Heart left ventricle (tissue), 16 donors: ENCODE measurements around the gene MYCBP2. TPM values are rescaled to one million over a fixed set of nuclear protein-coding genes. Genes with fewer than 3 reads are reported as not detected.

Experiments used
- ATAC-seq, 4 donors: fragments of 200-7000 bp; cut with Tn5 transposase; one replicate each; pipeline ENCODE4 v1.9.1; 2020 to 2022; ENCODE audit warnings: moderate library complexity in 4 of 4, mild to moderate bottlenecking in 3 of 4, moderate number of reproducible peaks in 1 of 4
- DNase-seq, 5 donors: peaks; one replicate each; pipeline ENCODE4 v3.0.0-alpha.2; 2020
- H3K27ac ChIP-seq, 12 donors: fragments of 200-600 bp; sonication (generic) in 4 of 12; one replicate each; pipeline versions ENCODE4 v1.5.0 to v1.8.0; 2016 to 2022; ENCODE audit warnings: mild to moderate bottlenecking in 2 of 12
- H3K27me3 ChIP-seq, 9 donors: fragments of 200-600 bp; sonication (generic) in 2 of 9; one replicate each; pipeline versions ENCODE4 v1.5.1 to v1.8.0; 2016 to 2022; ENCODE audit warnings: mild to moderate bottlenecking in 3 of 9
- H3K36me3 ChIP-seq, 9 donors: fragments of 200-600 bp; sonication (generic) in 2 of 9; one replicate each; pipeline versions ENCODE4 v1.5.0 to v1.8.0; 2018 to 2022; ENCODE audit warnings: mild to moderate bottlenecking in 2 of 9
- H3K4me1 ChIP-seq, 12 donors: fragments of 200-600 bp; sonication (generic) in 4 of 12; one replicate each; pipeline versions ENCODE4 v1.5.0 to v1.8.0; 2016 to 2022; ENCODE audit warnings: mild to moderate bottlenecking in 3 of 12
- H3K4me3 ChIP-seq, 12 donors: fragments of 200-600 bp; sonication (generic) in 4 of 12; one replicate each; pipeline versions ENCODE4 v1.5.0 to v1.8.0; 2017 to 2022; ENCODE audit warnings: mild to moderate bottlenecking in 9 of 12, moderate library complexity in 4 of 12
- H3K9me3 ChIP-seq, 12 donors: fragments of 200-600 bp; sonication (generic) in 4 of 12; one replicate each; pipeline versions ENCODE4 v1.5.0 to v1.8.0; 2016 to 2022; ENCODE audit warnings: mild to moderate bottlenecking in 1 of 12
- CTCF ChIP-seq, 12 donors: fragments of 200-600 bp; sonication (generic) in 4 of 12; IDR thresholded peaks; one replicate each; pipeline versions ENCODE4 v1.5.0 to v1.8.0; 2018 to 2022; ENCODE audit warnings: antibody characterized with exemption in 12 of 12, mild to moderate bottlenecking in 5 of 12
- POLR2A ChIP-seq, 2 donors: fragments of 450-650 bp; IDR thresholded peaks; one replicate each; pipeline ENCODE4 v1.6.1; 2017; ENCODE audit warnings: antibody characterized with exemption in 2 of 2, mild to moderate bottlenecking in 2 of 2, moderate library complexity in 2 of 2
- WGBS, 4 donors: extraction: QIAGEN DNeasy Blood & Tissue Kit in 2 of 4; methylation state at CpG; one replicate each; pipeline versions ENCODE4 v1.1.5 to v1.1.7; 2013 to 2018; 5-methylcytosine and 5-hydroxymethylcytosine counted together
- intact Hi-C, 10 donors: fragments of 100-400 bp; cut with DNase I; formaldehyde crosslinking; loops; one replicate each; pipeline versions ENCODE4 v1.11.1 to v1.14.2; 2022
- polyA plus RNA-seq, 2 donors: library from polyadenylated mRNA; stranded (reverse); fragments of 200-250 nt; gene quantifications; one replicate each; pipeline ENCODE4 v1.2.3, GENCODE V29; 2013
- total RNA-seq, 9 donors: library from RNA; depleted of rRNA in 2 of 9; stranded (reverse); fragments of >200 nt in 2 of 9; fragmentation: NEBNext Ultra II Directional in 3 of 9; extraction: Animal tissue kit (Norgen Biotek cat#: 25700) in 3 of 9; gene quantifications; one replicate each; pipeline versions ENCODE4 v1.1.0 to v1.2.4, GENCODE V29; 2016 to 2023
- donor health status: ischemic (EF 13 %, LVEDD 7.1; RV severe dilation, severe dysfunction).
- donor health status: healthy with polysubstance abuse.
- donor health status: DM: no; HTN: yes; CAD: no.
- donor health status: DM: no; HTN: no; CAD: no.
- donor health status: ischemic (EF 25% LVEDD 6.9; RV normal size, moderate dysfunction).
- donor health status: ischemic (EF 25% LVEDD 5.7; RV mildly dilated, moderate dysfunction).
- donor health status: healthy.
- donor health status: DM: yes; HTN: yes; CAD: no.
- donor health status: ischemic (EF 35%, LVEDD 5.7; RV mildly dilated, moderate dysfunction).
- donor health status: nonischemic (EF 11% LVEDD 7.7; RV severe dilation, severe dysfunction).
- donor health status: DM: yes; HTN: yes; CAD: no.
- donor health status: PGD.
- donor health status: ischemic (EF 29% LVEDD 5.4; RV normal size, mild dysfunction).
- donor health status: nonischemic (EF 23%, LVEDD 6.1; RV moderate dilation, normal function).

MYCBP2 gene
- total and polyA plus RNA-seq, 11 donors: 15.7 to 85.6 (median 58.2) TPM

DNA sequence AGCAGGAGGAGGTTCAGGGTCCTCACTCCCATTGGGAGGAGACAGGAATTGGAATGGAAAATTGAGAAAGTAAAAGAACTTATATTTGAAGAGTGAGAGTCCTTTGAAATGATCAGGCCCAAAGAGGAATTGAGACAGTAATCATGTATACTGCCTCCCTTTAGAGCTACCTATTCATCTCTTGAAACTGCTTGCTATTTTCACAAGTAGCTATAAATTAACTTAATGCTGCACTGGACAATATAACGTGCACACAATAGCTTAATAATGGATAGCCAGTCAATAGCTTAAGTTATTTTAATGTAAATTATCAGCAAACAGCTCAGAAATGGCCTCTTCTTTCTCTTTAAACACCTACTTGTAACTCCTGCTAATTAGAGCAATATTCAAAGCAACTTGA, 46.6 kb upstream of the MYCBP2 start:
- Histone ChIP-seq H3K27ac (no peak overlapping the region), H3K4me1 (no peaks in the 10 kb centered on the region), H3K27me3 (no peaks in the 10 kb centered on the region), H3K36me3 (no peaks in the 10 kb centered on the region), H3K4me3 (no peak overlapping the region), H3K9me3 (no peaks in the 10 kb centered on the region)
- WGBS, 4 donors: 65 to 93% (median 78%) methylated on average over 1 of the region's 1 CpG
- intact Hi-C loops: no loop called here
- no peak for ATAC-seq
- no peak for DNase-seq
- TF ChIP-seq POLR2A (IDR thresholded peaks at IDR 0.05) (no peak), CTCF (IDR thresholded peaks at IDR 0.05) (no peak)

DNA sequence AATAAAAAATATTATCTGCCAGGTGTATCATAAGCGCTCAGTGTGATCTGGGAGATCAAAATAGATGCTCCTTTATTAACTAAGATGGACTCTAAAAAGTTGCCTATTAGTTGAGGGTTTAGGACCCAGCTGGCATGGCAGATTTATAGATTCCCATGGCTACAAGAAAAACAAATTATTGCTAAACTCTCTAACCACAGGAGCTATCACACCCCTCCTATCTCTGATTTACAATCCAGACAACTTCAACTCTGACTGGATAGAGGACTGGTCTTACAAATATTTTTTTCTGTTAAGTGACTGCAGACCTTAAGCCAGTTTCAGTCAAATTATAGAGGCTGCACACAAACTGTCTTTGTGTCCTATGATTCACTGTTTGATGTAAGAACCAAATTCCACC, 45.4 kb upstream of the MYCBP2 start:
- H3K27ac ChIP-seq: no peak overlapping the region
- H3K4me1 ChIP-seq: no peaks in the 10 kb centered on the region
- TF ChIP-seq POLR2A (IDR thresholded peaks at IDR 0.05): no peak
- no peak for TF ChIP-seq CTCF (IDR thresholded peaks at IDR 0.05)
- H3K27me3 ChIP-seq: no peaks in the 10 kb centered on the region
- ATAC-seq (no peak), DNase-seq (no peak)
- no peaks in the 10 kb centered on the region for H3K36me3 ChIP-seq
- intact Hi-C loops: no loop called here
- 93 to 97% (median 96%) methylated on average over 1 of the region's 1 CpG for WGBS, 4 donors
- no peaks in the 10 kb centered on the region for H3K9me3 ChIP-seq
- no peak overlapping the region for H3K4me3 ChIP-seq

GRCh38 chr13:77370888-77371287, 44.0 kb upstream of the MYCBP2 start:
- no peaks in the 10 kb centered on the region for H3K27me3 ChIP-seq
- no peak overlapping the region for H3K27ac ChIP-seq
- TF ChIP-seq CTCF (IDR thresholded peaks at IDR 0.05) (no peak), POLR2A (IDR thresholded peaks at IDR 0.05) (no peak)
- no peak for ATAC-seq
- WGBS, 4 donors: 73 to 81% (median 74%) methylated on average over 2 of the region's 2 CpGs
- no peak overlapping the region for H3K4me3 ChIP-seq
- no peaks in the 10 kb centered on the region for H3K9me3 ChIP-seq
- intact Hi-C loops: no loop called here
- H3K36me3 ChIP-seq: no peaks in the 10 kb centered on the region
- H3K4me1 ChIP-seq: no peaks in the 10 kb centered on the region
- no peak for DNase-seq

DNA sequence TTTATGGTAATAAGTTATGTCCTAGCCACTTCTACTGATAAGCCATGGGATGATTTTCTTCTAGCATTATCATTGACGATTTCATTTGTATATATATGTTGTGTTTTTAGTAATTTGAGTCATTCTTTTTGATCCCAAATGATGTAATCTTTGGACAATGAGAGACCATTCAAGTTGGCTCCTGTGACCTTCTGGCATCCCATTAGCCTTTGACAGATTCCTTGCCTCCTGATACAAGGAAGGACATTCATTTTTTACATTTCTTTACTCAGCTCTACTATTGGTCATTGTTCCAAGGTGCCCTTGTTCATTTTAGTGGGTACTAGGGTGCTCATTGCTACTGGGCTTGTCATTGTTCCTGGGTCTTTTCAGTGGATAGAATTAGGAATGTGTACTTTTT, 35.3 kb upstream of the MYCBP2 start:
- Histone ChIP-seq H3K27ac (no peak overlapping the region), H3K4me1 (no peaks in the 10 kb centered on the region), H3K4me3 (no peak overlapping the region), H3K9me3 (no peaks in the 10 kb centered on the region), H3K36me3 (no peaks in the 10 kb centered on the region), H3K27me3 (peaks cover 0 to 7% (median 0%) of the 10 kb centered on the region in 9 donors)
- DNase-seq (no peak), ATAC-seq (no peak)
- intact Hi-C loops: no loop called here
- 49 to 69% (median 63%) methylated on average over 1 of the region's 1 CpG for WGBS, 4 donors
- TF ChIP-seq CTCF (IDR thresholded peaks at IDR 0.05) (no peak), POLR2A (IDR thresholded peaks at IDR 0.05) (no peak)
